Kidney glomerular epithelial cell (primary cell): ENCODE data around the gene KIAA1191.

Experiments
- DNase-seq: peaks from one replicate; lab custom pipeline; 2025; lab: John Stamatoyannopoulos, UW

Gene KIAA1191

GRCh38 chr5:176365351-176366231 lies 4.0 kb upstream of the KIAA1191 start, which contains the start of gene ARL10:
Gene ARL10 (plus strand): TSS chr5:176365487. CDS start chr5:176365564, 77 bp downstream.
- peak; percentile 58 for DNase-seq

- DNase-seq, result no peak
Measured at GRCh38 chr5:176364765-176365350, 3.3 kb upstream of the KIAA1191 start.

- DNase-seq, result no peak
Measured at GRCh38 chr5:176362233-176362490, 598 bp upstream of the KIAA1191 start.

- DNase-seq, result no peak
Measured at GRCh38 chr5:176360894-176361436, 599 bp downstream of the KIAA1191 start.

DNA sequence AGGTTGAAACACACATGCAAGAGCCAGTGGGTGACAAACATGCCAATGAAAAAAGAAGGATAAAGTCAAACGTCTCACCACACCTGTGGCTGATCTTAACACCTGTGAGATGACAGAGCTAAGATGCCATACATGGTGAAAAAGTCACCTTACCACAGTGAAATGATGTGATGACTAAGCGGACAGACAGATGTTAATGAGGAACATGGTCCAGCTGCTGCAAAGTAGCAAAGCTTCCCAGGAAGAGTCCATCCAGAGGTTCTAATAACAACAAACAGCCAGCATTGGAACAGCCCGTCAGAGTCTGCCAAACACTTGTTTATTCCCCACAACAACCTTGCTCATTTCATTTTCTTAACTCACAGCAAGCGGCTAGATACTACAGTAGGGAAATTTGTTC lies 1.9 kb downstream of the KIAA1191 start:
- DNase-seq, result no peak

- DNase-seq, result no peak
Measured at GRCh38 chr5:176356179-176356566, 5.4 kb downstream of the KIAA1191 start.

- DNase-seq, result no peak
Measured at GRCh38 chr5:176355400-176356178, 6.0 kb downstream of the KIAA1191 start.

DNA sequence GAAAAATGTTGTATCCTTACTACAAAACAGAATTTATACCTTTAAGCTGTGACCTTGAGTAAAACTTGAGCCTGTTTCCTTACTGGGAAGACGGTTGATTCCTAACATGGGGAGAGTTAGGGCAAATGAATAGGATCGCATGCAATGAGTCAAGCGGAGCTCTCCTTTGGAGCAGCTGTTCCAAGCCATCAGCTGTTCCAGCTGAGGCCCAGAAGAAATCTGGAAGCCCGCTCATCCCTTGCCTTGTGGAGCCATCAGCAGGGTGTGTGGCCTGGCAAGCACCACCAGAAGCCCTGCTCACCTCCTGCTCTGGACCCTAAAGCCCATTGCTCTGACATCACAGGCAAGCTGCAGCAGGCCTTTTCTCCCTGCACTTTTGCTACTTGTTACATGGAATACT lies 8.0 kb downstream of the KIAA1191 start:
- no peak for DNase-seq

DNA sequence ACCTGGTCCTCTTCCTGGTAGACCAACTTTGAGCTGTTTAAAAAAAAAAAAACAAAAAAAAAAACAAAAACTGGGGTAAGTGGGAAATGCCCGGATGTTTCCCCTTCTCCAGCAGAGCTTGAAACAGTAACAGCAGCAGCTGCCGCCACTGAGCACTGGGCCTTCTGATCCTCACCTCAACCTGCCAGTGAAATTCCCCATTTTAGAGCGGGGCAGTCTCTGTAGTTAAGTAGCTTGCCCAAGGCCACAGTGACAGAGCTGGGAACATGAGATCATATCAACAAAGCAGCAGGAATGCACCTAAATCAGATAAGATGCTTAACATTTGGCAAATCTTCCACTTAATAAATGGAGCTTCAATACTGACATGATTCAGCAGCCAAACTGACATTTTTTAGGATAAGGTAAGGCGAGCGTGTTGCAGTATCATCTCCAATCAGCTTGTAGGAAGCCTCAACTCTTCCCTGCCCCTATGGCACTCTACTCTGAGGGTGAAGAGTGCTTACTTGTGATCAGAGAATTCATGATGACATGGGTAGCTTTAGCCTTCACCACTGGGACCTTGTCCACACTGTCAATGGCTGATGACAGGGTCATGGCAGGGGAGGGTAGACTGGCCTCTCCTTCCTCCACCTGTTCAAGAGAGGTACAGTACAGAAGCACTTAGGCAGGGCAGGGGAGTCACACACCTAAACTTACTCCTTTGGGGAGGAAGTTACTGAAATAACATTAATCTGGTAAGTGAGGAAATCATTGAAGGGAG lies 9.3 kb downstream of the KIAA1191 start:
- no peak for DNase-seq

GRCh38 chr5:176350416-176350815 lies 11.1 kb downstream of the KIAA1191 start:
- no peak for DNase-seq

- DNase-seq, result no peak
Measured at GRCh38 chr5:176342766-176343458, 18.7 kb downstream of the KIAA1191 start.

- DNase-seq, result no peak
Measured at GRCh38 chr5:176342158-176342483, 19.4 kb downstream of the KIAA1191 start.

- DNase-seq, result no peak
Measured at GRCh38 chr5:176341325-176342157, 20.0 kb downstream of the KIAA1191 start.

DNA sequence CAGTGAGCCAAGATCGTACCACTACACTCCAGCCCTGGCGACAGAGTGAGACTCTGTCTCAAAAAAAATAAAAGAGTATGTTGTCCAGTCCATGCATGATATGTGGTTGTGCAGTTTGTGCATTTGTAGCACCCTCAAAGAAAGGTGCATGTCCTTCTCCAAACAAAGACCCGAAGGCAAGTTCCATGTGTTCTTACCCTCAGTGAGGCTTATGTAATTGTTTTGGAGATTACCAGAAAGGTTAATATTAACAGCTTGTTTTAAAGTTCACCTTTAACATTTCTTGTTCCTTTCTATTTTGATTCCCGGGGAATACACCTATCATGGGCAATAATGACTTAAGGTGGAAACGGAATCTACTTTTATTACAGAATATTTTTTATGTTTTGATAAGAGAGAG lies 22.3 kb downstream of the KIAA1191 start:
- DNase-seq, result no peak

DNA sequence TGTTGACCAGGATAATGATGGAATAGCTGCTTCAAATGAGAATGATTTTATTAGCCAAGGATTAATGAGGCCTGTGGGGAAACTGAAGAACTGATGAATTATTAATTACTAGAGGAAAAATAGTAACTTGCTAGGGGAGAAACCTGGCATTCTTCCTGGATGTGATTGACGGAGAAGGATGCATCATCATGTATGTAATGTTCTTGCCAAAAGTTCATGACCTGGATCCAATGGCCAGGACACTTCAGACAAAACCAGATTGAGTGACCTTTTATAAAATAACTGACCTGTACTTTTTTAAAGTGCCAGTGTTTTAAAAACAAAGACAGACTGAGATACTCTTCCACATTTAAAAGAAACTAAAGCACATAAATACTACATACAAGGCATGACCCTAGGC lies 23.7 kb downstream of the KIAA1191 start:
- DNase-seq, result no peak

GRCh38 chr5:176334031-176334770 lies 27.4 kb downstream of the KIAA1191 start:
- no peak for DNase-seq

DNA sequence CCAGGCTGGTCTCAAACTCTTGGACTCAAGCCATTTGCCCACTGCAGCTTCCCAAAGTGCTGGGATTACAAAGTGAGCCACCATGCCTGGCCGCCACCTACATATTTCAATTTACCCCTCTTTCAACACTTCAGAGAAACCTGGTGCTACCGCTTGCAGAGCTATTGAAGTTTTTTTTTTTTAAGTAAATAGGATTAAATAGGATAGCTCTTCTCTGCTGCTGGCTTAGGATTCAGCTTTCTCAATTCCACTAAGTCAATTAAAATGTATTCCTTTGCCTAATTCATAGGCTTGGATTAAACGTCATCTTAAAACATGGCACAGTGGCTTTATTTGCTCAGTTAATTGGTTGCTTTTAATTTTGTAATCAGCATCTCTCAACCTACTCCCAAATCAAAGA lies 41.0 kb downstream of the KIAA1191 start:
- DNase-seq, result no peak

DNA sequence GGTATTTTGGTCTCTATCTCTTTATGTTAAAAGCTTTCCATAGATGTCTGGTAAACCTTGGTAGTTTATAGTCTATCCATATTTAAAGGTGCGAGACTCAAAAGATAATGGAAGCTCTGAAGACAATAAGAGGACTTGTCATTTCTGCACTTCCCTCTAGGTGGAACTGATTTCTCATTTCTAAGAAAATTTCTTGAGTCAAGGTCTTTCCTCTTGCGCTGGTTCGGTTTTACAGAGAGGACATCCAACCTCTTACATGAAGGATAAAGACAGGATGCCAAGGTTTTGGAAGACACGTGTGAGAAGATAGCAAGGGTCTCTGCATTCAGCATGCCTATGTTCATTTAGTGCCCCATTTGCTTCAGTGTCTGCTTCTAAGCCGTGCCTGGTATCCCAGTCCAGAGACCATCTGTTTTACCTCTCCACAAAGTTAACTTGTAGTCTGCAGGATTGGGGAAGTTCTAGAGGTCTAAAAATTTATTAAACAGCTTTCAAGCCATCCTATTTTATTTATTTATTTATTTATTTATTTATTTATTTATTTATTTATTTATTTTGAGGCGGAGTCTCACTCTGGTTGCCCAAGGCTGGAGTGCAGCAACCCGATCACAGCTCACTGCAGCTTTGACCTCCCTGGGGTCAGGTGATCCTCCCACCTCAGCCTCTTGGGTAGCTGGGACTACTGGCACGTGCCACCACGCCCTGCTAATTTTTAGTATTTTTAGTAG lies 41.6 kb downstream of the KIAA1191 start:
- no peak for DNase-seq
